GM21515 (cell line): ENCODE data around the gene RTN4R.
"Not testable (repeated sequence)": the region's sequence is repeated elsewhere in the genome, so short reads cannot be mapped to it uniquely, and the experiment has no call there.

Experiments
- ATAC-seq: cut with Tn5 transposase; IDR thresholded peaks from one replicate; pipeline ENCODE4 v1.9.1; 2021; ENCODE audit not compliant: unreplicated experiment

RTN4R gene

DNA sequence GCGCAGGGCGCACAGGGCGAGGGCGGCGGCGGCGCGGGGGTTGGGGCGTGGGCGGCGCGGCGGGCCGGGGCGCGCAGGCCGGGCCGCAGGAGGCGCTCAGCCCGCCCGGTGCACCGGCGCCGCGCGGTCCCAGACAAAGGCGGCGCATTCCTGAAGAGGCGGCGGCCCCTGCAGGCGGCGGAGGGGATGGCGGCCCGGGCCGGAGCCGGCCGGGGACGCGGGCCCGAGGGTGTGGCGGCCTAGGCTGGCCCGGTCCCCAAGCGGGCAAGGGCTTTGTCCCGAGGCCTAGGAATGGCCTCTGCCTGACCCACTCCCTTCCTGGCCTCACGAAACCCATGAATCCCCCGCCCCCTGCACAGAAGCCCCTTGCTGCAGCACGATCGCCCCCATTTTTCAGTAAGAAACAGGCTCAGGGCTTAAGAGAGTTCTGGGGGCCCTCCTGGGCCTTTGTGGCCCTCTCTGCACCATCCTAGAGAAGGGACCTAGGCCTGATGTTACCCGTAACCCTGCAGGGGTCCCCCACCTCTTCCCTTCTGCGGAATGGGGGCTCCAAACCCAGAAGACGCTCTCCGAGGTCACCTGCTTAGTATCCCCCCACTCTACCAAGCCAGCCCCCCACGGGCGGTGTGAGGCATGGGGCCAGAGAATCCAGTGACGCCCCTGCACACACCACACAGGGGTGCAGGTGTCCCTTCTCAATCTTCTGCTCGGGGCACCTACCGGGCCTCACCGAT is at the start of gene RTN4R:
RTN4R (minus strand) TSS at position 40 of the 734 bp plus-strand sequence. CDS start 226 bp downstream, outside the sequence.
- ATAC-seq: no peak

DNA sequence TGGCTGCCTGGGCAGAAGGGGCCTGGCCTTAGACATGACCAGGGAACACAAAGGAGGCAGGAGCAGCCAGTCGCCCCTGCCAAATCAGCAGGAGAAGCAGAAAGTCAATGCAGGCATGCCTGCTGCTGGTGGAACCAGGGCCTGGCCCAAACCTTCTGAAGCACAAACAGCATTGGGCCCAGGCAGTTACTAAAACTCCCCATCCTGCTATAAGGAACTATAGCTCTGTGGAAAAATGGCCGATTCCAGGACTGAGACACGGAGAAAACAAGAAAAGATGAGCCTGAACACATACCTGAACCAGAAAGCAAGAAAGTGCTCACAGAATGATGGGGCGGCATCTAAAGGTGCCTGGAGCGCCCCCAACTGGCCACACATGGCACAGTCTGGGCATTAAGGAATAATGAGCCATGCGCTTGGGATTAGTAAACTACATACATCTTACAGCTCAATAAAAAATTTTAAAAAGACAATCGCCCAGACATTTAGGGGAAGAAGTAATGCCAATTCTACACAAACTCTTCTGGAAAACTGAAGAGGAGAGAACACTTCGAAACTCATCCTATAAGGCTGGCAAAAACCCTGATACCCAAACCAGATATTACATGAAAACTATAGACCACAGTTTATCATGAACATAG is 49.4 kb upstream of the RTN4R start:
- ATAC-seq: not testable (repeated sequence)

DNA sequence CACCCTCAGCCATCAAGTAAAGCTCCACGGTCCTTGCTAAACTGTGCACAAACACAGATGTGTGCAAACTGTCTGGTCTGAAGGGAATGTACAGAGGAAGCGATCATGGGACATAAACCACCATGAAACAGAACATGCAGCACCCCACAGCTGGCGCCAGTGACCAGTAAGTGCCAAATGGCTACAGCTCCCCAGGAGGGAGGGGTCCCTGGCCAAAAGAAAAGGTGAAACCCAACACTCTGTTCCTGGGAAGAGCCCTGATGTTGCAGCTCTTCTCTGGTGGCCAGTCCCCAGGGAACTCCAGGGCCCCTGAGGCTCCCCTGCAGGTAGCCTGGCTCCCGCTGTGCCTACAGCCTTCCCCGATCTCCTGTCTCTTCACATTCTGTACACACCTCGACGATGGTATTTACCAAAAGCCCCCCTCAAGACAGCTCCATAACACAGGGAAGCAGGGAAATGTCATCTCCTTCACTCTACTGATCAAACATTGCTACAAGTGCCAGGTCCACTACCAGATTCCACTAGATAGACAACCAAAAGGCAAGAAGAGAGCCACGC is 48.8 kb upstream of the RTN4R start:
- ATAC-seq: no peak

DNA sequence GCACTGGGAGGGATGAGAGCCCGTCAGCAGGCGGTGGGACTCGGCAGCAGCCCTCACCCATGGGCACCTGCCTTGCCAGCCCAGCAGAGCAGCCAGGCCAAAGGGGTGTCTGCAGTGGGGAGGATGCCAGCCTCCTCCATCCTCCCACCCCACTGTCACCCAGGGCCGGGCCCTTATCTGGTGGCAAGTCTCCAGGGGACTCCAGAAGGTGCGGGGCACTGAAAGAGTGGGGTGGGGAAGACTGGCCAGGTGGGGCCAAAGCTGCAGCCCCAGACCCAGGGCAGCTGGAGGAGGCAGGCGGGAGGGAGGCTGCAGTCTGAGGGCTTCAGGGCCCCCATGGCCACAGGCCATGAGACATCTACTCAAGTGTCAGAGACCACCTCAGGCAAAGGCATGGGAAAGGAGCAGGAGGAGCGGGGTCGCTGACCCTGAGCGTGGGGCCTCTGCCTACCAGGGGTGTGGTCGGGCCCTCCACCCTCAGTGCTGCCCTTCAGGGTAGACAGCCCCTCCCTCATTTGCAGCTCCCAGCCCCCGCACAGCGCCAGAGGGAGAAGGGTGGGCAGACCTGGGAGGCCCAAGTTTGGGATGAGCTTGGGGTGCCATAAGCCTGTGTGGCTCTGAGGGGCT is 48.2 kb upstream of the RTN4R start:
- ATAC-seq: no peak

DNA sequence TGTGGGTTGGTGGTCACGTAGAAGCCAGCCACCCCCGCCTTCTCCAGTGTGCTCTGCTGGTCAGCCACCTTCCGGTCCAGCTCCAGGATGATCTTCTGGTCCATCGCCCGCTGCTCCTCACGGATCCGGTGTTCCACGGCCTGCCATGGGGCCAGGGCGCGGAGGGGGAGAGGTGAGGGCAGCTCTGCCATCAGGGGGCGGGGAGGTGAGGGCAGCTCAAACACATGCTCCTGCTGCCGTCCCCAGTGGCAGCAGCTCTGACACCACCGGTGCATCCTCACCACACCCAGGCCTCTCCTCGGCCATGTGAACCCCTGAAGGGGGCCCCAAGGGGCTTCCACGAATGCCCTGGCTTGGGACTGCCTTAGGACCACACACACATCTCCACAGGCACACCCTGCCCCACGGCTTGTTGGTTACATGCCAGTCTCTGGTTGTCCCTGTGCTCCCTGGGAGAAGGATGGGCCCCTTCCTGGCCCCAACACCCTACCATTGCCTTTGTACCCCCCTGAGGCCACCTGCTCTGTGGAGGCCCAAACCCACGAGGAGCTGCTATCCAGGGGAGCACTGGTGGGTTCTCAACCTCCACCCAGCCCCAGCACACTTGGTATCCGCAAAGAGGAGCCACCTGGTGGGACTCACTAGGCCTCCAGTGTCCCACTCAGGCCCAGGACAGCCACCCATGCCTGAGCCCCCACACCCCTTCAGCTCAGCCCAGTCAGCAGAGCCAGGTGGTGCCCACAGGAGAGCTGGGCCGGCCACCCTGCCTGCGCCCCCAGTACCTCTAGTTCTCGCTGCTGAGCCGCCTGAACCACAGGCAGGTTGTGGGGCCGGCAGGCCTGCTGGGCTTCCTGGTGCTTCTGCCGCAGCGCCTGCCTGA is 47.5 kb upstream of the RTN4R start:
- no peak for ATAC-seq

DNA sequence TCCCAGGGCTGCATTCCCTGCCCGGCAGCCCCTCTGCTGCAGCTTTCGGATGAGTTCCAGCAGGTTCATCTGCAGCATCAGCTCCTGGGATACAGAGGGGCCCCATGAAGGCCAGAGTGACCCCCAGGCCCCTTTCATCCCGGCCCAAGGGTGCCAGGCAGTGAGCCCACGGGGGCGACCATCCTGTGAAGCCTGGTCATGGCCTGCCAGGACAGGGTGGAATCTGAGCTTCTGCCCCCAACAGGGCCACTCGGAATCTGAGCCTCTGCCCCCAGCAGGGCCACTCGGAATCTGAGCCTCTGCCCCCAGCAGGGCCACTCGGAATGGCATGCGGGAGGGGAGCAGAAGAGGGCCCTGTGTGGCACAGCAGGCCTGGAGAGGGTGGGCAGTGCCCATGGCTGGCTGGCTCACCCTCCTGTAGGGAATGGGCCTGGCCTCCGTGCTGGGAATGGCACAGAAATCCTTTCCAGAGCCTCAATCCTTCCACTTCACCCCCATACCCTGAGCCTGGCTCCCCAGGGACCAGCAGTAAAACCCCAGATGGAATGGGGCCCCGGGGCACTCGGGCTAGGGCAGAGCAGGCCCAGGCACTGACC is 46.7 kb upstream of the RTN4R start:
- ATAC-seq: not testable (repeated sequence)

DNA sequence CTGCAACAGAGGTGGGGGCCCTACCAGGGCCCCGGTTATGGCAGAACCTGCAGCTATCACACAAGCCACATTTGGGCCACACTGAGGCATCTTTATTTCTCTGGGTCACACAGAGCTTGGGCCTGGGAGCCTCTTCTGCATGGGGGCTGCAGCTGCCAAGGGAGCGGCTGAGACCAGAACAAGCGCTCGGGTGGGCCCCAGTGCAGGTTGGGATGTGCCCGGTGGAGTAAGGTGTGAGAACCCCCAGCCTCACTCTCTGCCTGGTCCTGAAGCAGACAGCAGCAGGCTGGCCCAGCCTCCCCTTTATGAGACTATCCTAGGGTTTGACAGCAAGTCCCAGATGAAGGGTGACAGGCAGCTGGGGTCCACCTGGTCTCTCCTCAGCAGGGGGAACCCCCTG is 46.1 kb upstream of the RTN4R start:
- ATAC-seq: not testable (repeated sequence)

DNA sequence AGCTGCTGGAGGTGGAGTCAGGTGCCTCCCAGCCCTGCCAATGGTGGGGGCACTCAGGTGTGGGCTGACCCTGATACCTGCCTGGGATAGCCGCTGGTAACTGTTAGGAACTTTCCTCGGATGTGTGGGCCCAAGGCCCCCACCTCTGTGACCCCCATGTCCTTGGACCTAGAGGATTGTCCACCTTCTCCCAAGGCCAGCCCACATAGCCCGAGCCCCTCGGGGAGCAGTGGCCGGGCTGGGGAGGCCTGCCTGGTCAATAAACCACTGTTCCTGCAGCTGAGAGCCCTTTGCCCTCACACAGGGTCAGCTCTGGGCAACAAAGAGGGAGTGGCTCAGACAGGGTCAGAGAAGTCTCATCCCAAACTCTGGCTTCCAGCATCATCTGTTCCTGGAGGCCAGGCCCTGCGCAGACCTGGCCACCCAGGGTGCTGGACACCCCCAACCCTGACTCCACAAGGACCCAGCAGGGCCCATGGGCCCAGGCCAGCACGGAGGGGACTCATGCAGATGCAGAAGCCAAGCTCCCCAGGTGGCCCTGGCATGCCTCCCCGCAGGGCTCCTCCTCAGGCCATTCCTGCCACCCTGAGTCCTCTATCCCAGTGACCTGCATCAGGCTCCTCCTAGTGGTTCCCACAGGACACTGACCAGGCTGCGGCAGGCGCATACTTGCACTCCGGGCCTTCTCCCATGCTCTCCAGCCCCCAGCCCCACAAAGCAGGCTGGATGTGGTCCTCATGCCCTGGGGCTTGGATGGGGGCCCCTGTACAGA is 45.4 kb upstream of the RTN4R start:
- ATAC-seq: not testable (repeated sequence)

DNA sequence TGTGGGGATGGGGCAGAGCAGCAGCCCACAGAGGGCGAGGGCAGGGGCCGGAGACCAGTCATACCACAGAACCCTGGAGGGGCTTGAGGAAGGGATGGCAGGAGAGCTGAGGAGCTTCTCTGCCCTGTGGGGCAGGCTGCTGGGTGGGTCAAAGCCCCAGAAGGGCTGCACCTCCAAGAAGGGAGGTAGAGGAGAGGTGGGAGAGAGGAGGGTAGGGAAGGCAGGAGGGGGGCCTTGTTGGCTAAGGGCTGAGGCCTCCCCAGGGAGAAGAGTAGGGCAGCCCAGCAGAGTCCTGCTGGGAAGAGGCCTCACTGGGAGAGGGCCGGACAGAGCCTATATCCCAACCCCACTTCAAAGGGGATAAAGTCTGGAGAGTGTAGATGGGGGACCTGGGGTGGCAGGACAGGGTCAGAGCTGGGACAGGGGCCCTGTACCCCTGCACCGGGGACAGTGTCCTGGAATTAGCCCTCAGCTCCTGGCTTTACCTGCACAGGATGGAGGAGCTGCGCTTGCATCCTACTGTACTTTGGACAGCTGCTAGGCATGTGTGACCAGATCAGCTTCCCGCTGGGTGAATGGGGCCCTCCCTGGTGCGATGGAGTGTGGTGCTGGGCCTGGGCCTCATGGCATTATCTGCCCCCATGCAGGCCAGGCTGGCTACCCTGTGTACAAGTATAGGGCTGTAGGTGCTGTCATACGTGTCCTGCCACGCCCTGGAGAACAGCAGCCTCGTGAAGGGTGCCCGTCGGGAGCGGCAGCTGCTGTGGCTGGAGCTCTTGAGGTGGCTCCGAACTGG is 44.5 kb upstream of the RTN4R start:
- ATAC-seq: no peak

DNA sequence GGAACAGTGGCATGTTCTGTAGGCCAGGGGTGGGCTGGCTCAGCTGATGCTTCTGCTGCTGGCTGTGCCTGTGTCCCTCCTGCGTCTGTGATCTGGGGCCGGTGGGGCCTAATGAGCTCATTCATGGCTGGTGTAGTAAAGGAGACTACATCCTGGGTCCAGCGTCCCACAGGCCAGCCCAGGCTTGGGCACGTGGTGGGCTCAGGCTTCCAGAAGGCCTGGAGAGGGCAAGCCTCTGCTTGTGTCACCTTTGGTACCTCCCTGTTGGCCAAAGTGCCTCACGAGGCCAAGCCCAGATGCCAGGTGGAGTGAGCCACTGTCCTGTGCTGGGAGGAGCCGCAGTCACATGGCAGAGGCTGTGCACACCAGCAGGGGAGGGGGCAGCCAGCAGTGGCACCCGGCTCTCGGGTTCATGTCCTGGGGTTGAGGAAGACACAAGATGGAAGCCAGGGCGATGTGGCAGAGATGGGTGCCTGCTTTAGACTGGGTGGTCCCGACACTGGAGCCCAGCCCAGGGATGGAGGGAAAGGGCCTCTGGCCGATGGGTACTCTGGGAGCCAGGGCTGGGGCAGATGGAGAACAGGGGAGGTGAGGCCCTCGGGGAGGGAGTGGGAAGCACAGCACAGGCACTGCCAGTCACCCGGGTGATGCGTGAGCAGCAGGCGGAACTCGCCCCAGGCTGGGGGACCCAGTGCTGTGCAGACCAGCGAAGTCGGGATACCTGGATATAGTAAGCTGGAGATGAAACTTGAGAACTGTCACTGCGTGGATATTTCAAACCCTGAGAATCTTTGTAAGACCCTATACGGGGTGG is 43.3 kb upstream of the RTN4R start:
- ATAC-seq: not testable (repeated sequence)

DNA sequence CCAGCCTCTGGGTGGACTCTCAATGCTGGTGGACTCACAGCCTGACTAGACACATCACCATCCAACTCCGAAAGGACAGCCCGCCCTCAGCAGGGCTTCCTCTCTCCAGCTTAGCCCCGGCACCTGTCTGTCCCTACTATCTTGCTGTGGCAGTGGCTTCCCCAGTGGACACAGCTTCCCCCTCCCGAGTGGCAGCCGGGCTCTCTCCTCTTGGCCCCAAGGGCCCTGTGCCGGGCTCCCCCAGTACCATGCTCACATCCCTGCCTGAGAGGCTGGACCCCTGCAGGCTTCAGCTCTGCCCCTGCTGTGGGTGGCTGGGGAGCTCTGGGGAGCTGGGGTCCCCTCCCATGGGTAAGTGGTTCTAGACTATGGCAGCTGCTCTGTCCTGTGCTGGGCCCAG is 42.7 kb upstream of the RTN4R start:
- ATAC-seq: not testable (repeated sequence)

DNA sequence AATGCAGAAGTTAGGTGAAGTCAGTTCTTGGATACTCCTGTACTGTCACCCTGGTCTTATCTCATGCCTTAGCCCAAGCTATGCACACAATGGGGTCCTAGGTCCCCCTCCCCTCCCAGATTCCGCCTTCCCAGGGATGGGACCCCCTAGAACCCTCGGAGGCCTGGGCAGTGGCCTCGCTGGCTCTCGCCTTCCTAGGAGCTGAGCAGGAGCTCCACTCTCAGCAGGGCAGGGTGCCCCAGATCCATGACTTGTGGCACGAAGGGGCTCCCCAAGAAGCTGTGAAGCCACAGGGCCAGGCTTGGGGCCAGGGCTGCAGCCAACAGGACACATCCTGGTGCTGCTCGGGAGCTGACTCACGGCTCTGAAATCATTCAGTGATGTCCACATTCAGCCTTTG is 42.1 kb upstream of the RTN4R start:
- not testable (repeated sequence) for ATAC-seq

DNA sequence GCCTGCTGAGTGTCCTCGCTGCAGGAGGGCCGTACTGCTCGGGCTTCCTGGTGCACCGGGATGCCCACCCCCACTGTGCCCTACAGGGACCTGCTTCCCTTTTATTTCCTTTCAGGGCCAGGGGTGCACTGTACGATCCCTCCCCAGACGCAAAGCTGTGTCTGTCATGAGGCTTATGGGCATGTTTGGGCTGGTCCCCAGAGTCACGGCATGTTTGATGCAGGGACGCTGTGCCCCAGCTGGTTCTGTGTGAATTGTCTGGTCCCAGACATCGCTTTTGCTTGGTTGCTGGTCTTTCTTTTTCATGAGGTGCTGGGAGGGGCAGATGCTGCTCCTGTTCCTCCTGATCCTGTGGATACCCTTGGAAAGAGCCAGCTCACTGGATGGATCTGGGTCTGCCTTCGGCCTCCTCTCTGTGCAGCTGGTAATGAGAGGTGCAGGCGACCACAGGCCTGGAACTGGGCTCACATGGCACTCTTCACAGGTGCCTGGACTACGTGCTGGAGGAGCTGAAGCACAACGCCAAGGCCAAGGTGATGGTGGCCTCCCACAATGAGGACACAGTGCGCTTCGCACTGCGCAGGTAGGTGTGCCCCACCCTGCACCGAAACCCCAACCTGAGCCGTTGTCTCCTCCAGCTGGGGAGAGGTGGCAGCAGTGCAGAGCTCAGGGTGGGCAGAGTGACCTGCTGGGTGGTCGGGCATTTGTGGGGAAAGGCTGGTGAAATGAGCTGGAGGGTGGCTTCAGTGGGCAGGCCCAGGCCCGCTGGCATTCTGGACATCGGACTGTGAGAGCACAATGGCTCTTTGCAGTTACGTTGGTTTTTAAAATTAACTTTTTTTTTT is 40.9 kb upstream of the RTN4R start:
- not testable (repeated sequence) for ATAC-seq

DNA sequence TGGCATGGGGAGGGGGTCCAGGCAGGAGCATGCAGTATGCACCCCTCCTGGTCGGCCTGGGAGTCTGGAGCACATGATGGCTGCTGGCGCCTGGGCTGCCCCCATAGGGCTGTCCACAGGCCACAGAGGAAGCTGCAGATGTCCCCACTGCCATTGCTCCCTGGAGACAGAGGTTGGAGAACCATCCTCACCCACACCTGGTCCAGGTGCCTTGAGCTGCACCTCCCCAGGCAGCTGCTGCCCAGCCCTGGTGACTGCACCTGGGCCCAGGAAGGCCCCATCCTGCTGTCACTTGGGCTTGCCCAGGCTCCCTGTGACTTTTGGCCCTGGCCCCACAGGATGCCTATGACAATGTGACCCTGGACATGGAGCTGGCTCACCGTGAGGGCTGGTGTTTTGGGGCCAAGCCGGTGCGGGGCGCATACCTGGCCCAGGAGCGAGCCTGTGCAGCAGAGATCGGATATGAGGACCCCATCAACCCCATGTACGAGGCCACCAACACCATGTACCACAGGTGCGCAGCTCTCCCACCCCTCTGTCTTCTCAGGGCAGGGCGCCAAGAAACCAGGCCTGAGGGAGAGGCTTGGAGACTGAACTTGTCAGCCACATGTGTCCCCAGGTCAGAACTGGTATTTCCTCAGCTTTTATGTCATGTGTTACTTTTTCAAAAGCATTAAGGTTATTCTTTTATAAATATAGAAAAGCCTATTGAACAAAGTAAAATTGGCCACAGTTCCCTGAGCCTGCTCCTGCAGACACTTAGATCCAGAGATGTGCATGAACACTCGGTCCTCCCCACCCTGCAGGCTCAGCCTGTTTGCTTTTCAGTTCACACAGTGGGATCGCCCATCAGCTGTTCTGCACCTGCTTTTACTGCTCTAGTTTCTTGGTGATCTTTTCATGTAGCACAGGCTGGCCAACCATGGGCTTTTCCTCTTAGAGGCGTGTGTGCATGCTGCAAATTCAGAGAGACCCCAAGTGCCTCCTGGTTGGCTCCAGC is 39.6 kb upstream of the RTN4R start:
- ATAC-seq: not testable (repeated sequence)

DNA sequence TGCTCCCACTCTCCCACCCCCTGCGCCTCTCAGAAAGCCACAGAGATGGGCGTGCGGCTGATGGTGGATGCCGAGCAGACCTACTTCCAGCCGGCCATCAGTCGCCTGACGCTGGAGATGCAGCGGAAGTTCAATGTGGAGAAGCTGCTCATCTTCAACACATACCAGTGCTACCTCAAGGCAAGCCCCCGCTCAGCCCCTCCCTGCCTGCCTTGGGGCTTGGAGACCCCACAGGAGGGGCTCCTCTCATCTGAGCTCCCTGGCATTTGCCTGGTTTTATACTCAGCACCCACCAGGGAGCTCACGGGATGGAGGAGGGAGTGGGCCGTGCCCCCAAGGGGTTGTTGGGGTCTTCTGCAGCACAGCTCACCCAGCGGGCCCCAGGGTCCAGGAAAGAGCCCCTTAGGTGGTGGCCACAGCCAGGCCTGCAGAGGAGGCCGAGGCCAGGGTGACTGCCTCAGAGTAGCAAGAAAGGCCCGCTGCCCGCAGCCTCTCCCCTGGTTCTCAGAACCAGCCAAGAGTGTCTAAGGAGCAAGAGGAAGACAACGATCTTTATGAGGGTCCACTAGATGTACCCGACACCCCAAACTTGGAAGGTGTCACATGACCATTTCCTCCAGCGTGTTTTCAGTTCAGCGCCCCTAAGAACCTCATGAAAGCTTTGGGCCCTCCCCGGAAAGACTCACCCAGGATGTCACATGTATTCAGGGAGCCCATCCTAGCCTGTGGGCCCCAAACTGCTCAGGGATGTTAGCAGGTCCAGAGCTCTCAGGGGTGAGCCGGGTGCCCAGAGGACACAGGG is 38.7 kb upstream of the RTN4R start:
- not testable (repeated sequence) for ATAC-seq
